PC-3 (cell line): Measurements from ENCODE around the gene HNRNPL.

ENCODE experiments used
- CTCF ChIP-seq: fragments of 300-600 bp; sonication (generic); conservative IDR thresholded peaks from 2 replicates; pipeline ENCODE4 v1.5.1; 2017; ENCODE audit warnings: antibody characterized with exemption, low read depth, mild to moderate bottlenecking, low read length
- EZH2 ChIP-seq: fragments of 300-600 bp; sonication (generic); IDR thresholded peaks from one replicate; pipeline ENCODE4 v1.6.1; 2017; ENCODE audit warnings: antibody characterized with exemption, mild to moderate bottlenecking, low read length; ENCODE audit not compliant: unreplicated experiment
- EZH2phosphoT487 ChIP-seq: fragments of 300-600 bp; sonication (generic); IDR thresholded peaks from 2 replicates; pipeline ENCODE4 v1.6.1; 2018; ENCODE audit warnings: mild to moderate bottlenecking, antibody characterized with exemption, low read length, borderline replicate concordance

DNA sequence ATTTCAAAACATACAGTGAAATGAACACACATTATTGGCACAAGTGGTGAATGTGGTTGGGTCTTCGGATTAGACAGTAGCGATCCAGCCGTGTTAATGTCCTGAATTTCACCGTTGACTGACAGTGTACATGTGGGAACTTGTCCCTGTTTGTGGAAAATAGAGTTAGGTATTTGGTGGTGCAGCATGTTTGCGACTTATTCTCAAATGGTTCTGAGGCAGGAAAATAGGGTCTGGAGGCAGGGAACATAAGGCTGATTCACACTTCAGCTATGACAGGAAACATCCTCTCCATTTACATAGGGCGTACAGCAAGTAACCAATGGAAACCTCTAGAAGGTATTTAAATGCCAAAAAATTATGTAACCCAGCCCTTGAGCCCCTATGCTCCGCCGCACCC is 56.6 kb downstream of the HNRNPL start:
- TF ChIP-seq CTCF (no peak), EZH2phosphoT487 (no peak), EZH2 (no peak)
